Measurements from ENCODE around the gene IARS1.

Gene IARS1

GRCh38 chr9:92295240-92295790 is 1.8 kb upstream of the IARS1 start:
- H3K9me3 ChIP-seq (ENCODE audit: control insufficient read depth, insufficient read depth, low read length), result no peaks in the 10 kb centered on the region
- no peak for TF ChIP-seq EZH2phosphoT487 (IDR thresholded peaks at IDR 0.05; ENCODE audit: borderline replicate concordance, low read length)
- TF ChIP-seq CTCF (IDR thresholded peaks at IDR 0.05; ENCODE audit: low read depth, low read length, poor library complexity, severe bottlenecking), result no peak
- no peaks in the 10 kb centered on the region for H3K9me2 ChIP-seq (replicated peaks; ENCODE audit: control insufficient read depth, low read length)
- H3K4me2 ChIP-seq (ENCODE audit: low read length), result peak overlapping the region; percentile 83
- peak overlapping the region; percentile 80 for H3K4me3 ChIP-seq (ENCODE audit: low read length)
- peaks cover 7% of the 10 kb centered on the region; the same call in 1 of the 2 replicates for H4K20me1 ChIP-seq (ENCODE audit: control insufficient read depth, insufficient read depth, low read depth, low read length)
- H3K79me2 ChIP-seq (ENCODE audit: control insufficient read depth, low read length), result peaks cover 57% of the 10 kb centered on the region
- peak overlapping the region; percentile 88 for H3K27ac ChIP-seq (ENCODE audit: low read depth, low read length)
- peaks cover 74% of the 10 kb centered on the region for H3K4me1 ChIP-seq (ENCODE audit: control insufficient read depth, low read length)
- H3K27me3 ChIP-seq (ENCODE audit: control insufficient read depth, low read length), result no peaks in the 10 kb centered on the region
- H3F3A ChIP-seq (ENCODE audit: control insufficient read depth, insufficient read depth), result peaks cover 37% of the 10 kb centered on the region
- peaks cover 82% of the 10 kb centered on the region for H3K36me3 ChIP-seq (ENCODE audit: control insufficient read depth, low read length)

DNA sequence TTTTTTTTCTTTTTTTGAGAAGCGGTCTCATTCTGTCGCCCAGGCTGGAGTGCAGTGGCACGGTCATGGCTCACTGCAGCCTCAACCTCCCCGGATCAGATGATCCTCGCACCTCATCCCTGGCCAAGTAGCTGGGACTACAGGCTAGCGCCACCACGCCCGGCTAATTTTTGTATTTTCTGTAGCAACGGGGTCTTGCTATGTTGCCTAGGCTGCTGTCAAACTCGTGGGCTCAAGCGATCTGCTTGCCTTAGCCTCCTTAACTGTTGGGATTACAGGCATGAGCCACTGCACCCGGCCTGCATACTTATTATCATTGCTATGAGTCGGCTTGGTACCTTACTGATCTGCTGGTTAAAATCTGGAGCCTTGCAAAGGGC is 790 bp upstream of the IARS1 start:
- H3K9me3 ChIP-seq (ENCODE audit: control insufficient read depth, insufficient read depth, low read length), result no peaks in the 10 kb centered on the region
- TF ChIP-seq CTCF (IDR thresholded peaks at IDR 0.05; ENCODE audit: low read depth, low read length, poor library complexity, severe bottlenecking) (no peak), EZH2phosphoT487 (IDR thresholded peaks at IDR 0.05; ENCODE audit: borderline replicate concordance, low read length) (no peak)
- peaks cover 65% of the 10 kb centered on the region for H3K79me2 ChIP-seq (ENCODE audit: control insufficient read depth, low read length)
- peak overlapping the region; percentile 80 for H3K4me3 ChIP-seq (ENCODE audit: low read length)
- peak overlapping the region; percentile 83 for H3K4me2 ChIP-seq (ENCODE audit: low read length)
- H4K20me1 ChIP-seq (ENCODE audit: control insufficient read depth, insufficient read depth, low read depth, low read length), result peaks cover 15% of the 10 kb centered on the region; the same call in 1 of the 2 replicates
- H3F3A ChIP-seq (ENCODE audit: control insufficient read depth, insufficient read depth), result peaks cover 31% of the 10 kb centered on the region
- H3K9me2 ChIP-seq (replicated peaks; ENCODE audit: control insufficient read depth, low read length), result no peaks in the 10 kb centered on the region
- peaks cover 82% of the 10 kb centered on the region for H3K36me3 ChIP-seq (ENCODE audit: control insufficient read depth, low read length)
- no peaks in the 10 kb centered on the region for H3K27me3 ChIP-seq (ENCODE audit: control insufficient read depth, low read length)
- H3K27ac ChIP-seq (ENCODE audit: low read depth, low read length), result peak overlapping the region; percentile 88
- peaks cover 71% of the 10 kb centered on the region for H3K4me1 ChIP-seq (ENCODE audit: control insufficient read depth, low read length)

DNA sequence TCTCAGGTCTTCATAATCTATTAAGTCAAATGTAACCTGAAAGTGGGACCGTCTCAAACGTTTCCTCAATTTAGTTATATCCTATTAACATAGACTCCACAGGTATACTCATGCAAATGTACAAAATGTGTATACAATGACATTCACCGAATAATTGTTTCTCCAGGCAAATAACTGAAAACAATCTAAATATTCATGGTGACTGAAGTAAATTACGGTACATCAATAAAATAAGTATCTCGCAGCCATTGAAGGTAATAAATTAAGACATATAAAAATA is 482 bp downstream of the IARS1 start:
- Histone ChIP-seq H3K9me3 (ENCODE audit: control insufficient read depth, insufficient read depth, low read length) (no peaks in the 10 kb centered on the region), H3K4me3 (ENCODE audit: low read length) (peak overlapping the region; percentile 80), H3K79me2 (ENCODE audit: control insufficient read depth, low read length) (peaks cover 78% of the 10 kb centered on the region), H4K20me1 (ENCODE audit: control insufficient read depth, insufficient read depth, low read depth, low read length) (peaks cover 15% of the 10 kb centered on the region; the same call in 1 of the 2 replicates), H3K36me3 (ENCODE audit: control insufficient read depth, low read length) (peaks cover 82% of the 10 kb centered on the region), H3K4me2 (ENCODE audit: low read length) (peak overlapping the region; percentile 83), H3F3A (ENCODE audit: control insufficient read depth, insufficient read depth) (peaks cover 27% of the 10 kb centered on the region), H3K27ac (ENCODE audit: low read depth, low read length) (peak overlapping the region; percentile 88), H3K9me2 (replicated peaks; ENCODE audit: control insufficient read depth, low read length) (no peaks in the 10 kb centered on the region), H3K27me3 (ENCODE audit: control insufficient read depth, low read length) (no peaks in the 10 kb centered on the region), H3K4me1 (ENCODE audit: control insufficient read depth, low read length) (peaks cover 62% of the 10 kb centered on the region)
- TF ChIP-seq CTCF (IDR thresholded peaks at IDR 0.05; ENCODE audit: low read depth, low read length, poor library complexity, severe bottlenecking) (no peak), EZH2phosphoT487 (IDR thresholded peaks at IDR 0.05; ENCODE audit: borderline replicate concordance, low read length) (no peak)

Measured in DOHH2 (cell line).